DND-41 (cell line): ENCODE data around the gene RSPO1.

ENCODE experiments used
- ATAC-seq: fragments of 200-7000 bp; cut with Tn5 transposase; 3 replicates; pipeline ENCODE4 v1.9.1; 2021; ENCODE audit warnings: low read depth; ENCODE audit not compliant: insufficient read depth
- DNase-seq: peaks from one replicate; pipeline ENCODE4 v3.0.0-alpha.2; 2020
- H2AFZ ChIP-seq: 2 replicates; pipeline ENCODE4 v1.6.0; 2012; ENCODE audit warnings: low read depth, low read length
- H3K27ac ChIP-seq: 2 replicates; pipeline ENCODE4 v1.5.1; 2012; ENCODE audit warnings: low read length, inconsistent platforms
- H3K27me3 ChIP-seq: fragments of 200-600 bp; sonication (generic); 2 replicates; pipeline ENCODE4 v1.6.0; 2012; ENCODE audit warnings: low read length, mild to moderate bottlenecking, inconsistent platforms; ENCODE audit not compliant: insufficient read depth, poor library complexity
- H3K36me3 ChIP-seq: 2 replicates; pipeline ENCODE4 v1.5.1; 2012; ENCODE audit warnings: low read length, inconsistent platforms; ENCODE audit not compliant: insufficient read depth
- H3K4me1 ChIP-seq: 2 replicates; pipeline ENCODE4 v1.5.1; 2012; ENCODE audit warnings: mild to moderate bottlenecking, low read length; ENCODE audit not compliant: insufficient read depth
- H3K4me2 ChIP-seq: 2 replicates; pipeline ENCODE4 v1.6.0; 2012; ENCODE audit warnings: mild to moderate bottlenecking, moderate library complexity, low read length, inconsistent platforms; ENCODE audit not compliant: insufficient read depth
- H3K4me3 ChIP-seq, 2 experiments: fragments of 200-600 bp in 1 of 2; shearing (Covaris generic) in 1 of 2; 2 replicates each; pipeline ENCODE4 v1.5.1; 2012 to 2016; ENCODE audit warnings: inconsistent platforms in 2 of 2, low read length in 2 of 2, mild to moderate bottlenecking in 2 of 2, low read depth in 1 of 2, moderate library complexity in 1 of 2
- H3K79me2 ChIP-seq: 2 replicates; pipeline ENCODE4 v1.6.0; 2012; ENCODE audit warnings: low read length, inconsistent platforms; ENCODE audit not compliant: insufficient read depth
- H3K9ac ChIP-seq: 2 replicates; pipeline ENCODE4 v1.6.0; 2012; ENCODE audit warnings: low read depth, mild to moderate bottlenecking, inconsistent platforms, low read length, moderate library complexity
- H3K9me3 ChIP-seq: 2 replicates; pipeline ENCODE4 v1.5.1; 2012; ENCODE audit warnings: low read length, moderate library complexity, mild to moderate bottlenecking, inconsistent platforms; ENCODE audit not compliant: insufficient read depth, severe bottlenecking
- H4K20me1 ChIP-seq: 2 replicates; pipeline ENCODE4 v1.6.0; 2012; ENCODE audit warnings: low read length; ENCODE audit not compliant: insufficient read depth
- EZH2 ChIP-seq: IDR thresholded peaks from 3 replicates; pipeline ENCODE4 v1.6.1; 2012; ENCODE audit warnings: borderline replicate concordance, low read depth, mild to moderate bottlenecking, moderate library complexity, low read length, inconsistent platforms; ENCODE audit not compliant: severe bottlenecking
- TF ChIP-seq, protein P1 (sequence below): IDR thresholded peaks from 2 replicates; pipeline ENCODE4 v1.5.1; 2012; ENCODE audit warnings: borderline replicate concordance, low read length, moderate library complexity, mild to moderate bottlenecking; ENCODE audit not compliant: poor library complexity, severe bottlenecking; ENCODE audit errors: extremely low read depth

RSPO1 gene

GRCh38 chr1:37574834-37575480 lies 59.7 kb downstream of the RSPO1 start:
- no peak overlapping the region for H3K27ac ChIP-seq
- no peaks in the 10 kb centered on the region for H3K4me1 ChIP-seq
- H2AFZ ChIP-seq, result no peak overlapping the region
- H3K79me2 ChIP-seq, result no peaks in the 10 kb centered on the region
- DNase-seq (no peak), ATAC-seq (no peak)
- H3K4me3 ChIP-seq, result no peak overlapping the region
- no peaks in the 10 kb centered on the region for H3K27me3 ChIP-seq
- H3K4me2 ChIP-seq, result no peak overlapping the region
- no peaks in the 10 kb centered on the region; the same call in 1 of the 2 replicates for H4K20me1 ChIP-seq
- H3K36me3 ChIP-seq, result peaks cover 89% of the 10 kb centered on the region
- no peak overlapping the region for H3K9ac ChIP-seq
- no peaks in the 10 kb centered on the region for H3K9me3 ChIP-seq
- no peak for TF ChIP-seq EZH2
- TF ChIP-seq, protein P1, sequence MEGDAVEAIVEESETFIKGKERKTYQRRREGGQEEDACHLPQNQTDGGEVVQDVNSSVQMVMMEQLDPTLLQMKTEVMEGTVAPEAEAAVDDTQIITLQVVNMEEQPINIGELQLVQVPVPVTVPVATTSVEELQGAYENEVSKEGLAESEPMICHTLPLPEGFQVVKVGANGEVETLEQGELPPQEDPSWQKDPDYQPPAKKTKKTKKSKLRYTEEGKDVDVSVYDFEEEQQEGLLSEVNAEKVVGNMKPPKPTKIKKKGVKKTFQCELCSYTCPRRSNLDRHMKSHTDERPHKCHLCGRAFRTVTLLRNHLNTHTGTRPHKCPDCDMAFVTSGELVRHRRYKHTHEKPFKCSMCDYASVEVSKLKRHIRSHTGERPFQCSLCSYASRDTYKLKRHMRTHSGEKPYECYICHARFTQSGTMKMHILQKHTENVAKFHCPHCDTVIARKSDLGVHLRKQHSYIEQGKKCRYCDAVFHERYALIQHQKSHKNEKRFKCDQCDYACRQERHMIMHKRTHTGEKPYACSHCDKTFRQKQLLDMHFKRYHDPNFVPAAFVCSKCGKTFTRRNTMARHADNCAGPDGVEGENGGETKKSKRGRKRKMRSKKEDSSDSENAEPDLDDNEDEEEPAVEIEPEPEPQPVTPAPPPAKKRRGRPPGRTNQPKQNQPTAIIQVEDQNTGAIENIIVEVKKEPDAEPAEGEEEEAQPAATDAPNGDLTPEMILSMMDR, result no peak

DNA sequence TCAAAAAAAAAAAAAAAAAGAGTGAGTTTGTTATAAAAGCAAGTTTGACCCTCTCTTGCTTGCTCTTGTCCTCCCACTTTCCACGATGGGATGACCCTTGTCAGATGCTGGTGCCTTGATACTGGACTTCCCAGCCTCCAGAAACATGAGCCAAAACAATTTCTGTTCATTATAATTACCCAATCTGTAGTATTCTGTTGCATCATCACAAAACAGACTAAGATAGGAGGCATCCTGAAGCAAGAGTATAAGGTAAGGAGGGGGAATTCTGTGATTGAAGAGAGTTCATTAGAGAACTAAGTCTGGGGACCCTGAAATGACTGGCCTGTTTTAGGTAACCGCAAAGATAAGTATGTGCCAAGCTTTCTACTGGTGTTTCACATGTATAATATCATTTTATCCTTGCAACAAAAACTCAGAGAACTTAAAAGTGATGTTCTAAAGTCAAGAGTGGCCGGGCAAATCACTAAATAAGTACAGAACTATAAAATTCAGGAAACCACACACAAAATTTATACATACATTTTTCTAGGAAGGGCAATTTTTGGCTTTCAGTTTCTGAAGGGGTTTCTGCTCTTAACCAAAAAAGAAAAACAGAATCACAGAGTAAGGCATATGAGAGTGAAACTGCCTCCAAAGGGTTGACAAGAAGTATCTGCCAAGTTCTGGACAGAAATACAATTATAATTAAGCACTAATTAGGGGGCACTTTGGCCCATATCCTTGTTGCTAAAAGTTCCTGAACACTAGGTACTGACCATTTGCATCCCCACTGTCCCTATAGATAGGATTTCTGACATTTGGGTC lies 64.0 kb downstream of the RSPO1 start:
- no peaks in the 10 kb centered on the region for H3K9me3 ChIP-seq
- H3K36me3 ChIP-seq, result peaks cover 96% of the 10 kb centered on the region
- no peak for DNase-seq
- H3K79me2 ChIP-seq, result no peaks in the 10 kb centered on the region
- H3K27ac ChIP-seq, result no peak overlapping the region
- no peaks in the 10 kb centered on the region; the same call in 1 of the 2 replicates for H4K20me1 ChIP-seq
- H3K4me3 ChIP-seq, result no peak overlapping the region
- H3K4me2 ChIP-seq, result no peak overlapping the region
- no peak overlapping the region for H2AFZ ChIP-seq
- H3K9ac ChIP-seq, result no peak overlapping the region
- no peaks in the 10 kb centered on the region for H3K4me1 ChIP-seq
- no peak for ATAC-seq
- TF ChIP-seq EZH2, result no peak
- TF ChIP-seq, protein P1, result no peak
- no peaks in the 10 kb centered on the region for H3K27me3 ChIP-seq

DNA sequence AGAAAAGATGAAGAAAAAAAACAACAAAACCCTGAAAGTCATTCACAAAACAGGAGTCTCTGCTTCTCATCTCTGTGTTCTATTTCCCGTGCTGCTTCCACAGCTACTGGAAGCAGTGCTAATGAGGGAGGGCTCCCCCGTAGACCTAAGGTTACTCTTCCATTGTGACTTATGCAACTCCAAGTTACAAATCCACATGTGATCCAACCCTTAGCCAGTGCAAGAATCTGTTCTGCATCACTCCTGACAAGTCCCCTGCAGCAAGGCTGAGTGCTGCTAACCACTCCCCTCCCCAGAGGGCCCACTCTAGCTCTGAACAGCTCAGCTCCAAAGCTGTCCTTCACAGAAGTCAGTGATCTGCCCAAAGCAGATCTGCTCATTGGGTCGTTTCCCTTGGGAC lies 67.7 kb downstream of the RSPO1 start:
- Histone ChIP-seq H3K36me3 (peaks cover 72% of the 10 kb centered on the region), H3K4me1 (no peaks in the 10 kb centered on the region), H3K9me3 (no peaks in the 10 kb centered on the region), H3K4me2 (no peak overlapping the region), H3K79me2 (no peaks in the 10 kb centered on the region), H3K9ac (no peak overlapping the region), H3K27me3 (no peaks in the 10 kb centered on the region), H3K27ac (no peak overlapping the region), H3K4me3 (no peak overlapping the region), H4K20me1 (no peaks in the 10 kb centered on the region), H2AFZ (no peak overlapping the region)
- no peak for DNase-seq
- ATAC-seq, result no peak
- TF ChIP-seq, protein P1, result no peak
- no peak for TF ChIP-seq EZH2
